Putamen (tissue), 1 donor: ENCODE measurements around the gene MACROD2.
"Not testable (repeated sequence)": the region's sequence is repeated elsewhere in the genome, so short reads cannot be mapped to it uniquely, and the experiment has no call there.

Experiments used
- DNase-seq: peaks from one replicate; pipeline ENCODE4 v3.0.0-alpha.2; 2016; ENCODE audit warnings: low spot score

The MACROD2 gene

GRCh38 chr20:15171016-15171415 lies 1175.7 kb downstream of the MACROD2 start:
- DNase-seq = no peak

- no peak for DNase-seq
Measured at GRCh38 chr20:15176929-15177328, 1181.6 kb downstream of the MACROD2 start.

GRCh38 chr20:15178581-15178980 lies 1183.3 kb downstream of the MACROD2 start:
- DNase-seq = no peak

- no peak for DNase-seq
Measured at GRCh38 chr20:15179381-15179780, 1184.1 kb downstream of the MACROD2 start.

GRCh38 chr20:15179781-15180180 lies 1184.5 kb downstream of the MACROD2 start:
- no peak for DNase-seq

GRCh38 chr20:15185322-15185721 lies 1190.0 kb downstream of the MACROD2 start:
- no peak for DNase-seq

- no peak for DNase-seq
Measured at GRCh38 chr20:15185913-15186312, 1190.6 kb downstream of the MACROD2 start.

GRCh38 chr20:15187612-15188011 lies 1192.3 kb downstream of the MACROD2 start:
- no peak for DNase-seq

GRCh38 chr20:15188415-15188814 lies 1193.1 kb downstream of the MACROD2 start:
- DNase-seq = no peak

GRCh38 chr20:15191082-15191723 lies 1195.9 kb downstream of the MACROD2 start:
- no peak for DNase-seq

GRCh38 chr20:15195378-15195777 lies 1200.1 kb downstream of the MACROD2 start:
- no peak for DNase-seq

GRCh38 chr20:15196547-15197255 lies 1201.4 kb downstream of the MACROD2 start:
- no peak for DNase-seq

- DNase-seq = not testable (repeated sequence)
Measured at GRCh38 chr20:15198017-15198416, 1202.7 kb downstream of the MACROD2 start.

GRCh38 chr20:15199698-15200097 lies 1204.4 kb downstream of the MACROD2 start:
- DNase-seq = no peak

- no peak for DNase-seq
Measured at GRCh38 chr20:15200147-15200565, 1204.8 kb downstream of the MACROD2 start.

- no peak for DNase-seq
Measured at GRCh38 chr20:15201602-15202001, 1206.3 kb downstream of the MACROD2 start.

- DNase-seq = no peak
Measured at GRCh38 chr20:15204234-15204633, 1208.9 kb downstream of the MACROD2 start.

GRCh38 chr20:15205028-15205427 lies 1209.7 kb downstream of the MACROD2 start:
- DNase-seq = no peak

GRCh38 chr20:15205719-15206118 lies 1210.4 kb downstream of the MACROD2 start:
- DNase-seq = no peak

- no peak for DNase-seq
Measured at GRCh38 chr20:15209537-15209936, 1214.2 kb downstream of the MACROD2 start.

GRCh38 chr20:15214051-15214450 lies 1218.7 kb downstream of the MACROD2 start:
- DNase-seq = no peak

- no peak for DNase-seq
Measured at GRCh38 chr20:15220009-15220656, 1224.8 kb downstream of the MACROD2 start.
